22Rv1 (cell line): ENCODE measurements around the gene SUSD3.

Experiments used
- CTCF ChIP-seq: fragments of 450-650 bp; IDR thresholded peaks from 2 replicates; pipeline ENCODE4 v1.5.1; 2017; ENCODE audit warnings: mild to moderate bottlenecking
- ZFX ChIP-seq: fragments of 450-650 bp; IDR thresholded peaks from 2 replicates; pipeline ENCODE4 v1.6.1; 2017; ENCODE audit warnings: antibody characterized with exemption, borderline replicate concordance

- TF ChIP-seq CTCF (no peak), ZFX (no peak)
Measured at GRCh38 chr9:93114169-93114983, 55.9 kb downstream of the SUSD3 start.
